Neutrophil (primary cell): ENCODE data around the gene RPH3AL.
A peak's percentile ranks its signal among the peaks of the same experiment; 100 is the strongest.

Experiments used
- H3K27ac ChIP-seq: fragments of 200-600 bp; sonication (generic); 2 replicates; pipeline ENCODE4 v1.5.1; 2016; ENCODE audit warnings: mild to moderate bottlenecking, moderate library complexity
- H3K27me3 ChIP-seq: fragments of 200-600 bp; sonication (generic); 2 replicates; pipeline ENCODE4 v1.6.0; 2016; ENCODE audit warnings: mild to moderate bottlenecking
- H3K36me3 ChIP-seq: fragments of 200-600 bp; sonication (generic); 2 replicates; pipeline ENCODE4 v1.5.1; 2017
- H3K4me1 ChIP-seq, 2 experiments: fragments of 200-600 bp in 1 of 2; sonication (generic) in 1 of 2; 1 replicate in 1 of 2; 2 replicates in 1 of 2; pipeline versions ENCODE4 v1.5.1 to v1.6.1; 2013 to 2016; ENCODE audit warnings: low read depth in 1 of 2, low read length in 1 of 2, mild to moderate bottlenecking in 1 of 2, moderate library complexity in 1 of 2; ENCODE audit not compliant: control insufficient read depth in 1 of 2, insufficient read depth in 1 of 2
- H3K4me3 ChIP-seq, 2 experiments: fragments of 200-600 bp in 1 of 2; sonication (generic) in 1 of 2; 1 replicate in 1 of 2; 2 replicates in 1 of 2; pipeline ENCODE4 v1.5.1; 2013 to 2016; ENCODE audit warnings: low read depth in 1 of 2, low read length in 1 of 2, mild to moderate bottlenecking in 1 of 2, moderate library complexity in 1 of 2
- H3K9me3 ChIP-seq: fragments of 200-600 bp; sonication (generic); 2 replicates; pipeline ENCODE4 v1.5.1; 2016
- CTCF ChIP-seq: fragments of 200-600 bp; sonication (generic); IDR thresholded peaks from 2 replicates; pipeline ENCODE4 v1.5.1; 2016; ENCODE audit warnings: antibody characterized with exemption

Gene RPH3AL

GRCh38 chr17:258906-259305 lies 93.7 kb downstream of the RPH3AL start:
- TF ChIP-seq CTCF = no peak
- Histone ChIP-seq H3K27me3 (peaks cover 12% of the 10 kb centered on the region), H3K4me1 (peaks cover 7 to 9% of the 10 kb centered on the region in 2 experiments), H3K9me3 (no peaks in the 10 kb centered on the region), H3K27ac (no peak overlapping the region), H3K4me3 (no peak overlapping the region), H3K36me3 (peaks cover 11% of the 10 kb centered on the region)

- Histone ChIP-seq H3K36me3 (peaks cover 6% of the 10 kb centered on the region), H3K27me3 (peaks cover 12% of the 10 kb centered on the region), H3K27ac (peak overlapping the region; percentile 25), H3K9me3 (no peaks in the 10 kb centered on the region), H3K4me3 (no peak overlapping the region), H3K4me1 (peaks cover 7 to 9% of the 10 kb centered on the region in 2 experiments)
- TF ChIP-seq CTCF = no peak
Observed at GRCh38 chr17:258045-258734, 94.4 kb downstream of the RPH3AL start.

DNA sequence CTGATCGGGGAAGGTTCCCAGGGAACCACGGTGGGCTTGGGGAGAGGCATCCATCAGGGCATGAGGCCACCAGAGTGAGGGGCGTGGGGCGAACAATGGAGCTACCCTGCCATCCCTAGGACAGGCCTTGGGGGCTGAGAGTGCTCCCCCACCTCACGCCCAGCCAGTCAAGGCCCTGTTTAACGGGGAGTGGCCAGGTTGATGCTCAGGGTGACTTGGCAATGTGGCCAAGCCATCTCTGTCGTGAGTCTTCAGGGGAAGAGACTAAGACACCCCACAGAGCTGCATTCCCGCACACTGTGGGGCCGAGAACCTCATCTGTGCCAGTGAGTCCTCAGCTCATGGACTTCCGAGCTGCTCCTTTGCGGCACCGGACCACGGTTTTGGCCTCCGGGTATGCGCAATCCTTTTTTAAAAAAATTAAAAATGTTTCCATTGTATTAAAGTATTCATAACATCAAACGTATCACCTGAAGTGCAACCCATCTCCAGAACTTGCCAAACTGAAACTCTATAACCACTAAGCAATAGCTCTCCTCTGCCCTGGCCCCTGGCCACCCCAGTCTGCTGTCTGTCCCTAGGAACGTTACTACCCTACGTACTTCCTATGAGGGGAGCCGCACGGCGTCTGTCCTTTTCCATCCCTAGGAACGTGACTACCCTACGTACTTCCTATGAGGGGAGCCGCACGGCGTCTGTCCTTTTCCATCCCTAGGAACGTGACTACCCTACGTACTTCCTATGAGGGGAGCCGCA lies 99.3 kb downstream of the RPH3AL start:
- no peak overlapping the region for H3K4me3 ChIP-seq
- H3K9me3 ChIP-seq = no peaks in the 10 kb centered on the region
- H3K27ac ChIP-seq = no peak overlapping the region
- TF ChIP-seq CTCF = no peak
- peaks cover 6% of the 10 kb centered on the region for H3K36me3 ChIP-seq
- peaks cover 5 to 6% of the 10 kb centered on the region in 2 experiments for H3K4me1 ChIP-seq
- peaks cover under 1% of the 10 kb centered on the region for H3K27me3 ChIP-seq

DNA sequence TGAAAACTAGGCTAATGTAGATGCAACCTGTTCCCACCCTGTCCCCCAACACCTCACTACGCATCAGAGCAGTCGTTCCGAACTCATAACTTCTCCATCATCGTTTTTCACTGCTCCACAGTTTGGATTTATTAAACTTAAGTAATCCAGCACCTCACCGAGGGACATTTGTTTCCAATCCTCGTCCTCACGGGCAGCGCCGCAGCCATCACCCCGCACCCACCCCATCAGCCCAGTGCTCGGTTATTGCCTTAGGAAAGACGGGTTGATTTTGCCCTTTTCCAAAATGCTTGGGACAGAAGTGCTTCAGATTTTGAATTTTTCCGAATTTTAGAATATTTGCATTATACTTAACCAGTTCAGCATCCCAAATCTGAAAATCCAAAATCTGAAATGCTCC lies 100.2 kb downstream of the RPH3AL start:
- H3K4me1 ChIP-seq = no peaks in the 10 kb centered on the region
- peaks cover 6% of the 10 kb centered on the region for H3K27me3 ChIP-seq
- H3K27ac ChIP-seq = no peak overlapping the region
- H3K9me3 ChIP-seq = no peaks in the 10 kb centered on the region
- no peak overlapping the region for H3K4me3 ChIP-seq
- peaks cover 6% of the 10 kb centered on the region for H3K36me3 ChIP-seq
- TF ChIP-seq CTCF = no peak

DNA sequence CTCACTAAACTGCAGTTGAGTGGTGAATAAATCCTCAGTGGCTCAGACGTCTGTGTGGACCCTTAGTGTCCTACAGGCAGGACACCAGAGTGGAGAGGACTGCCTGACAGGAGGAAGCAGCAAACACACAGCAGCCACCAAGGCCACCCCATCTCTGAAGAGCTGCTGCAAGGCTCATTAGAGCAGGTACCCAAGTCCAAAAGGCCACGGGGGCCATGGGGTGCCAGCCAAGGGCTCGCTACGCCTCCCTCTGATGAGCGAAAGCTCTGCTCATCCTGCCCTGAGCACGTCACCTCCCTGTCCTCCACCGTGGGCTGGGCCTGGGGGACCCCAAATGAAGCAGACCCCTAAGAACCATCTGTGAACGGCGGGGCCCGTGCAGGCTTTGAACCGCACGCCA lies 101.1 kb downstream of the RPH3AL start:
- H3K9me3 ChIP-seq = no peaks in the 10 kb centered on the region
- H3K27me3 ChIP-seq = peaks cover 6% of the 10 kb centered on the region
- no peaks in the 10 kb centered on the region for H3K4me1 ChIP-seq
- no peak for TF ChIP-seq CTCF
- no peak overlapping the region for H3K27ac ChIP-seq
- no peak overlapping the region for H3K4me3 ChIP-seq
- peaks cover 10% of the 10 kb centered on the region for H3K36me3 ChIP-seq
